Heart left ventricle (tissue), 13 donors: ENCODE measurements around the gene TSPAN14.

ENCODE experiments used
- POLR2A ChIP-seq, 2 donors: fragments of 450-650 bp; IDR thresholded peaks; one replicate each; pipeline ENCODE4 v1.6.1; 2017; ENCODE audit warnings: antibody characterized with exemption in 2 of 2, mild to moderate bottlenecking in 2 of 2, moderate library complexity in 2 of 2
- TF ChIP-seq, protein P1 (sequence below), 12 donors: fragments of 200-600 bp; sonication (generic) in 4 of 12; IDR thresholded peaks; one replicate each; pipeline versions ENCODE4 v1.5.0 to v1.8.0; 2018 to 2022; ENCODE audit warnings: antibody characterized with exemption in 12 of 12, mild to moderate bottlenecking in 5 of 12
- donor health status: ischemic (EF 13 %, LVEDD 7.1; RV severe dilation, severe dysfunction).
- donor health status: DM: no; HTN: yes; CAD: no.
- donor health status: DM: no; HTN: no; CAD: no.
- donor health status: ischemic (EF 25% LVEDD 6.9; RV normal size, moderate dysfunction).
- donor health status: ischemic (EF 25% LVEDD 5.7; RV mildly dilated, moderate dysfunction).
- donor health status: ischemic (EF 35%, LVEDD 5.7; RV mildly dilated, moderate dysfunction).
- donor health status: nonischemic (EF 11% LVEDD 7.7; RV severe dilation, severe dysfunction).
- donor health status: DM: yes; HTN: yes; CAD: no.
- donor health status: PGD.
- donor health status: ischemic (EF 29% LVEDD 5.4; RV normal size, mild dysfunction).
- donor health status: nonischemic (EF 23%, LVEDD 6.1; RV moderate dilation, normal function).

DNA sequence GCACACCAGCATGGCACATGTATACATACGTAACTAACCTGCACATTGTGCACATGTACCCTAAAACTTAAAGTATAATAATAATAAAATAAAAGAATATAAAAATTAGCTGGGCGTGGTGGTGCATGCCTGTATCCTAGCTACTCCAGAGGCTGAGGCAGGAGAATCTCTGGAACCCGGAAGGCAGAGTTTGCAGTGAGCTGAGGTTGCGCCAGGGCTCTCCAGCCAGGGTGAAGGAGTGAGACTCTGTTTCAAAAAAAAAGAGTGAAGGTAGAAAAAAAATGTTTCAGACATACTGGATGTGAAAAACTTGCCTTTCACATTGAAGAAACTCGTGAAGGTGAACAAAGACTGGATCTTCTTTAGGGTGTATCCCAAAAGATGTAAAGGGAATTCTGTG lies 26.7 kb downstream of the TSPAN14 start:
- TF ChIP-seq, protein P1, sequence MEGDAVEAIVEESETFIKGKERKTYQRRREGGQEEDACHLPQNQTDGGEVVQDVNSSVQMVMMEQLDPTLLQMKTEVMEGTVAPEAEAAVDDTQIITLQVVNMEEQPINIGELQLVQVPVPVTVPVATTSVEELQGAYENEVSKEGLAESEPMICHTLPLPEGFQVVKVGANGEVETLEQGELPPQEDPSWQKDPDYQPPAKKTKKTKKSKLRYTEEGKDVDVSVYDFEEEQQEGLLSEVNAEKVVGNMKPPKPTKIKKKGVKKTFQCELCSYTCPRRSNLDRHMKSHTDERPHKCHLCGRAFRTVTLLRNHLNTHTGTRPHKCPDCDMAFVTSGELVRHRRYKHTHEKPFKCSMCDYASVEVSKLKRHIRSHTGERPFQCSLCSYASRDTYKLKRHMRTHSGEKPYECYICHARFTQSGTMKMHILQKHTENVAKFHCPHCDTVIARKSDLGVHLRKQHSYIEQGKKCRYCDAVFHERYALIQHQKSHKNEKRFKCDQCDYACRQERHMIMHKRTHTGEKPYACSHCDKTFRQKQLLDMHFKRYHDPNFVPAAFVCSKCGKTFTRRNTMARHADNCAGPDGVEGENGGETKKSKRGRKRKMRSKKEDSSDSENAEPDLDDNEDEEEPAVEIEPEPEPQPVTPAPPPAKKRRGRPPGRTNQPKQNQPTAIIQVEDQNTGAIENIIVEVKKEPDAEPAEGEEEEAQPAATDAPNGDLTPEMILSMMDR (IDR thresholded peaks at IDR 0.05) = no peak
- TF ChIP-seq POLR2A (IDR thresholded peaks at IDR 0.05) = no peak
